BJ (cell line): ENCODE measurements around the gene HOXB4. TPM values are rescaled to one million over a fixed set of nuclear protein-coding genes. Genes with fewer than 3 reads are reported as not detected.

ENCODE experiments used
- CTCF ChIA-PET: fragments of 350-600 bp; formaldehyde crosslinking; extraction: SDS; loops from one replicate; lab custom pipeline; 2021; ENCODE audit warnings: antibody characterized with exemption, inconsistent platforms; lab: Yijun Ruan, JAX
- POLR2A ChIA-PET: fragments of 300-600 bp; sonication (Branson Sonifier 250); formaldehyde crosslinking; extraction: SDS; loops from one replicate; lab custom pipeline; 2021; ENCODE audit warnings: antibody characterized with exemption; lab: Charles Lee
- DNase-seq: peaks from one replicate; pipeline ENCODE4 v3.0.0-alpha.2; 2011; ENCODE audit warnings: low read depth
- H3K27me3 ChIP-seq: 2 replicates; pipeline ENCODE4 v1.6.0; 2011; ENCODE audit warnings: low read length; ENCODE audit not compliant: control insufficient read depth, insufficient read depth
- H3K36me3 ChIP-seq: 2 replicates; pipeline ENCODE4 v1.5.1; 2011; ENCODE audit warnings: low read length; ENCODE audit not compliant: control insufficient read depth, insufficient read depth
- H3K4me3 ChIP-seq: 2 replicates; pipeline ENCODE4 v1.5.1; 2011; ENCODE audit warnings: low read depth, mild to moderate bottlenecking, control low read depth, low read length
- polyA plus RNA-seq: library from polyadenylated mRNA; depleted of rRNA; stranded (reverse); fragments of >200 nt; gene quantifications from 2 replicates; pipeline ENCODE4 v1.2.3, GENCODE V29; 2011
- TF ChIP-seq, protein P1 (sequence below): IDR thresholded peaks from 2 replicates; pipeline ENCODE4 v1.5.1; 2011; ENCODE audit warnings: low read depth, mild to moderate bottlenecking, control low read depth, inconsistent platforms, low read length, moderate library complexity; ENCODE audit not compliant: insufficient read depth

The HOXB4 gene
- polyA plus RNA-seq, 1 experiment = not detected

DNA sequence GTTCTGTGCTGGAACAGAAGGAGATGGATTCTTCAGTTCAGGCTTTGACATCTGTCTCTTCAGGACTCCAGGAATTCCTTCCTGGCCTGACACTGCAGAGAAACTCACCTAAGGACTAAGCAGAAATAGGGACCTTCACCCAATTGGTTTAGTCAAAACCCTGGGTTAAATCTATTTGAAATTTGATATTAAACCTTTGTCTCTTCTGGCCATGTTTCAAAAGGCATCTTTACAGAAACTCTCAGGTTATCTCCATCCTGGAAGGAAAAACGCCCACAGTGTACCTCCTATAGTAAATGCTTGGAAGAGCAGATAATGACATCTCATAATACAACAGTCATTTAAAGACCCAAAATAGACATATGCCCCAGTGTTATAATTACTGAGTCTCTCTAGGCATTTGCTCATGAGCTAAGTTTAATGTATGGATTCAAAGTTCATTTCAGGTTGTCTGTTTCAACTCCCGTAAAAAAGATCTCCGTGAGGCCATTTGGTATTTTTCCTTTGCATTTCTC, 5.6 kb upstream of the HOXB4 start:
- Histone ChIP-seq H3K27me3 (peaks cover 77% of the 10 kb centered on the region), H3K4me3 (no peak overlapping the region), H3K36me3 (no peaks in the 10 kb centered on the region)
- TF ChIP-seq, protein P1, sequence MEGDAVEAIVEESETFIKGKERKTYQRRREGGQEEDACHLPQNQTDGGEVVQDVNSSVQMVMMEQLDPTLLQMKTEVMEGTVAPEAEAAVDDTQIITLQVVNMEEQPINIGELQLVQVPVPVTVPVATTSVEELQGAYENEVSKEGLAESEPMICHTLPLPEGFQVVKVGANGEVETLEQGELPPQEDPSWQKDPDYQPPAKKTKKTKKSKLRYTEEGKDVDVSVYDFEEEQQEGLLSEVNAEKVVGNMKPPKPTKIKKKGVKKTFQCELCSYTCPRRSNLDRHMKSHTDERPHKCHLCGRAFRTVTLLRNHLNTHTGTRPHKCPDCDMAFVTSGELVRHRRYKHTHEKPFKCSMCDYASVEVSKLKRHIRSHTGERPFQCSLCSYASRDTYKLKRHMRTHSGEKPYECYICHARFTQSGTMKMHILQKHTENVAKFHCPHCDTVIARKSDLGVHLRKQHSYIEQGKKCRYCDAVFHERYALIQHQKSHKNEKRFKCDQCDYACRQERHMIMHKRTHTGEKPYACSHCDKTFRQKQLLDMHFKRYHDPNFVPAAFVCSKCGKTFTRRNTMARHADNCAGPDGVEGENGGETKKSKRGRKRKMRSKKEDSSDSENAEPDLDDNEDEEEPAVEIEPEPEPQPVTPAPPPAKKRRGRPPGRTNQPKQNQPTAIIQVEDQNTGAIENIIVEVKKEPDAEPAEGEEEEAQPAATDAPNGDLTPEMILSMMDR = no peak
- POLR2A ChIA-PET = no interaction called here
- no peak for DNase-seq
- CTCF ChIA-PET = interaction anchor here (0.6 to 2.3 kb wide), 5 partner anchors 11 to 276 kb away, joined by 3 to 11 read pairs (median 4); no protein-coding TSS in a partner anchor

DNA sequence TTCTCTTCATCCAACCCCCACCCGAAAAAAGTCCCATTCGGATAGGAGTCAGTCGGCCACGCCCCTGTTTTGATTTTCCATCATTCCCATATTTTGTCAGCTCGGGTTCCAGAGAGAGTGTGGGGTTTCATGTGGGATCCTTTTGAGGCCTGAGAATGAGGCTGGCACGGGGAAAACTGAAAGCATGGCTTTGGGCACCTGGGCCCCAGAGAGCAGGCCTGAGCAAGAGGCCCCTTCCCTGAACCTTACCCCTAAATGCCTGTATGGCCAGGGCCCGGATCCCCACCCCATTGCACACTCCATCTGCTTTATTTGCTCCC, 4.6 kb upstream of the HOXB4 start:
- H3K4me3 ChIP-seq = no peak overlapping the region
- CTCF ChIA-PET = interaction anchor here (0.9 to 2.3 kb wide), 5 partner anchors 12 to 275 kb away, joined by 3 to 11 read pairs (median 4); no protein-coding TSS in a partner anchor
- no peaks in the 10 kb centered on the region for H3K36me3 ChIP-seq
- DNase-seq = no peak
- peaks cover 71% of the 10 kb centered on the region for H3K27me3 ChIP-seq
- TF ChIP-seq, protein P1 = no peak
- POLR2A ChIA-PET = no interaction called here

DNA sequence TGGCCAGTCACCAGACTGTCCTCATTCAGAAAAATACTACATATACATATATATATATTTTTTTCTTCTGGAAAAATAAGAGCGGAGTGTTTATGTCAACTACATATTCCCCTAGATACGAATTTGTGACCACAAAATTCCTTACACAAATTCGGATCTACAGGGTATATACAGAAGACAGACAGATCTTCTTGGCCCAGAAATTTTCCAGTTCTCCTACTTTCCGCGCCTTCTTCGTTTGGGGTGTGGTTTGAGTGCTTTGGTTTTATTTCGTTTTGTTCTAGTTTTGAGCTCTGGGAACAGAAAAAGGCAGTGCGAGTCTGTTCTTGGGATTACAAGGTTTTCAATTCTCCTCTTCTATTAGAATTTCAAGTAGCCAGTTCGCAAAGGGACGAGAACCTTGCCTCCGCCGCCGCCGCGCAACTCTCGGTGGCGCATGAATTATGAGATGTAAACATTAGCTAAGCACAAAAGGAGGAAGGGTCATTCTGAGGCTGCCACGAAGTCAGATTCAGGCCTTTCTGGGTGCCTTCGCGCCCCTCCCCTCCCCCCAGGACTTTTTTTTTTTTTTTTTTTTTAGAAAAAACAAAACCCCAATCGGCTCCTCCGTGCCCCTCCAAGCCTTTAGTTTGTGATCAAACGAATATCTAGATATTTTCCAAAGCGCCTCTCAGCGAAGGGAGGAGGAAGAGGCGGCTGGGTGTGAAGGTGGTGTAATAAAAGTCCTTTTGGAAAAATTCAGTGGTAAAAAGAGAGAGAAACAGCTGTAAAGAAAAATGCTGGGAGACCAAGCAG, 1.8 kb upstream of the HOXB4 start:
- Histone ChIP-seq H3K27me3 (peaks cover 70% of the 10 kb centered on the region), H3K36me3 (no peaks in the 10 kb centered on the region), H3K4me3 (no peak overlapping the region)
- ChIA-PET POLR2A (no interaction called here), CTCF (interaction anchor here (0.7 kb wide), 1 partner anchor 244 kb away, joined by 3 read pairs; no protein-coding TSS in a partner anchor)
- TF ChIP-seq, protein P1 = no peak
- no peak for DNase-seq

DNA sequence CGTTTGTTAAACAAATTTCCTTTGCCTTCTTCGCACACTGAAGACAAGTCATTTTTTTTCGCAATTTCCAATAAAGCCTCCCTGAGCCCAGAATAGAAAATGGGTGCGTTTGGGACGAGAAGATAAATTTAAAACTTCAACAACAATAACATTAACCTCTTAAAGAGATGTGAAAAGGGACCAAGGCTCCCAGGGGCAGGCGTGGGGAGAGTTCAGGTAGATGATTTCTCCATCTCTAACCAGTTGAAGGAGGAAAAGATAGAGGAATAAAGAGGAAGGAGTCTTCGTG, 1.3 kb upstream of the HOXB4 start:
- Histone ChIP-seq H3K4me3 (no peak overlapping the region), H3K36me3 (no peaks in the 10 kb centered on the region), H3K27me3 (peaks cover 73% of the 10 kb centered on the region)
- TF ChIP-seq, protein P1 = no peak
- CTCF ChIA-PET = no interaction called here
- POLR2A ChIA-PET = no interaction called here
- no peak for DNase-seq

DNA sequence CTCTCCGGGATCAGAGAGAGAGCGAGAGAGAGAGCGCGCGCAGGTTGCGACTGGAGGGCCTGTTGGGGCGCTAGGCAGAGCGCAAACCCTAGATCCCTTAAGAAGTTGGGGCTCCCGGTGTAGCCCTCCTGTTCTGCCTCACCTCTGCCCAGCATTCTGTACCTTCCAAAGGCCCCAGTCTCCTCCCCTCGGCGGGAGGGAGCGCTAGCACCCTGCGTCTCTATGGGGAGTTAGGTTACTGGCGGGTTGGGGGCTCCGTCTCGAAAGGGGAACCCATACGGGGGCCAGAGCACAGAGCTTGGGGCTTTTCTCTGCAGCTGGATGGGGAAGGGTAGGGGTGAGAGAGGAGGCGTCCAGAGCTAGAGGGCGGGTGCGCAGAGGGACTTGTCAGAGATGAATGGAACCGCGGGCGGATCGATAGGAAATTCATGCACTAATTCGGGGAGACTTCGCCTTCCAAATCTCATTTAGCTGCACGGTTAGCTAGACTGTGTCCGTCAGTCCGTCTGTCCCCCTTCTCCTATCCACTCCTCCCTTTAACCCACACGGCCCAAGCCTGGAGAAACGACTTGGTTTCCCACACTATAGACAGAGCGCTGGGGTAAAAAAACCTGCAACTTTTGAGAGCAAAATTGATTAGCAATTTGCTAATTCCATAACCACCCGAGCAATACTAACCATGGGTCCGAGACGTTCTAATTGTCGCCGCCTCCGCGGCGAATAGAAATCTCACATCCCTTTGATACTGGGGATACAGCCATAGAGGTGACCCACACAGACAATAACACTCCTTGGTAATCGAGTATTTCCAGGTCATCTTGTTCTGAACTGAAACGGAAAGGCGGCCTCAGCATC, 693 bp upstream of the HOXB4 start:
- no peaks in the 10 kb centered on the region for H3K36me3 ChIP-seq
- H3K4me3 ChIP-seq = no peak overlapping the region
- no peak for DNase-seq
- ChIA-PET POLR2A (no interaction called here), CTCF (no interaction called here)
- H3K27me3 ChIP-seq = peaks cover 72% of the 10 kb centered on the region
- TF ChIP-seq, protein P1 = no peak
